Midbrain (tissue), 1 donor: ENCODE data around the gene PDE4B.

ENCODE experiments used
- DNase-seq: peaks from one replicate; lab custom pipeline; 2025; lab: John Stamatoyannopoulos, UW

Gene PDE4B

GRCh38 chr1:66240491-66241484, 448.1 kb downstream of the PDE4B start:
- no peak for DNase-seq

DNA sequence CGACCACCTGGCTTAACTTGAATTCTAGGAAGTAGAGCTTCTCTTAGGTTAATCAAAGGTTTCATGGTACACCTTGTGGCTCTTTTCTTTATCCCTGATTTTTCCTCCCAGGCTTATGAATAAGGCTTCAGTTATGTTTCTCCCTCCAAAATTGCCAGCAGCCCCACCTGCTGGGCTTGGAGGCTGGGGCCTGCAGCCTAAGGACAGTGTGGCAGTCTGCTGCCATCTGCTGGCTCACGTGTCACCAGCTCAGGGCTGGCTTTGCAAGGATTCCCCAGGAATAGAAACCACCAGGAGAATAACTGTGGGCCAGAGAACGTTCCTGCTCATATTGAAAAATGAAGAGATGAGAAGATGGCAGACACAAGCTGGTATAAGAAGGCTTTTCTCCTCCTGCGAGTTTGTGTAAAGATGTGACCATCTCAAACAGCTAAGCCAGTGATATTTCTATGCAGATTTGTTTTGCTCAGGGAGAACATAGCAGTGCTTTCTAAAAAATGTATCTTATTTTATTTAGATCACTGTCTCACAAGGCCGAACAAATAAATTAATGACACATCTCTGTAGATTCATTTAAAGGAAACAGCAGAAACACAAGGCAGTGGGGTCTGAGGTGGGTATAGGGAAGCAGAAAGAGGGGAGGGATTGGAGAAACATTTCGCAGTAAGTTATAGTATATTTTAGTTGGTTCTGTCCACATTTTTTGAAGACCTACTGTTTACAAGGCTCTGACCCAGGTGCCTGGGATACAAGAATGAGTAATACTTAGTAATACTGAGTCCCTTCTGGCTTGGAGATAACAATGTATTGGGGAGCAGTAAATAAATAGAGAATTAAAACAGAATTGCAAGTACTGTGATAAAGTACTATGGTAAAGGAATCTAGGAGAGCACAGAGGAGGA, 450.2 kb downstream of the PDE4B start:
- peak; percentile 93 for DNase-seq

- DNase-seq = no peak
Measured at GRCh38 chr1:66243548-66244130, 450.9 kb downstream of the PDE4B start.

DNA sequence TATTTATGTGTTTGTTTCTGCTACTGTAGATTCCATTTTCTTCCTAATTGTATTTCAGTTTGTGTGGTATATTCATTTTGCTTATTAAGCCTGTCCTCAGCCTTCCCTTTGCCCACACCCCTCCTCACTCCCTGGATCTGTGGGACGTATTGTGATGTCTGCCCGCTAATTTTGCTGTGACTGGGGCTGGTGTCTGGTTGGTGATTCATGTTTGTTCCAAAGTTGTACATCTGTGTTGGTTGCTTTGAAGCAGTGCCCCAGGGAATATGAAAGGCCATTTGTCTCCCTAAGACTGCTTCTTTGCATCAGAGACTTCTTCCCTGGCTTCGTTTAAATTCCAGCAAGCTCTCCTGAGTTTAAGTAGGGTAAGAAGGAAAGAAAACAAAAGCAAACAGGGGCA, 451.7 kb downstream of the PDE4B start:
- peak; percentile 91 for DNase-seq

GRCh38 chr1:66245691-66246090, 453.0 kb downstream of the PDE4B start:
- no peak for DNase-seq

- no peak for DNase-seq
Measured at GRCh38 chr1:66246351-66247269, 453.9 kb downstream of the PDE4B start.

DNA sequence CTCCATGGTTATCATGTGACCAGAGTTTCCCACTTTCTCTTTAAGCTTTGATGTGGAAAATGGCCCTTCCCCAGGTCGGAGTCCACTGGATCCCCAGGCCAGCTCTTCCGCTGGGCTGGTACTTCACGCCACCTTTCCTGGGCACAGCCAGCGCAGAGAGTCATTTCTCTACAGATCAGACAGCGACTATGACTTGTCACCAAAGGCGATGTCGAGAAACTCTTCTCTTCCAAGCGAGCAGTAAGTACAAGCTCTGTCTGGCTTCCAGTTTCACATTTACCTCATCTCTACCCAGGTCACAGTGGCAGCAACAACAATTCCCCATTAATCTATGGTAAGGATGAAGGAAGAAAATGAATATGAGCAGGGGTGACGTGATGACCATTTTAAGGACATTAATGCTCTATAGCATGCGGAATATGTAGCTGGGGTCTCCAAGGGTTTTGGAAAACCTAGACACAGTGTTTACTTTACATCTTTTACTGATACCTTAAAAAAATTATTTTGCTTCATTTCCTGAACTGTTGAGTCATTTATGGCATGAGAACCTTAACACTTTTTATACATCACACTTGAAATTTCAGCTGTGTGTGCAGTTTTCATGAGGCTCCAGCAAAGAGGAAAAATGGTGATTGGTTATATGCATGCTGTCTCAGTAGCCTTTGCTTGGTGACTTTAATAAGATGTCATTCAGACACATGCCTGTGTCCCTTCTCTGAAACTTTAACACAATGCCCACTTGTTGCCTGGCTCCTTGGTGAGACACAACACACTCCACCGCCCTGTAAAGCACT, 454.9 kb downstream of the PDE4B start:
- no peak for DNase-seq

DNA sequence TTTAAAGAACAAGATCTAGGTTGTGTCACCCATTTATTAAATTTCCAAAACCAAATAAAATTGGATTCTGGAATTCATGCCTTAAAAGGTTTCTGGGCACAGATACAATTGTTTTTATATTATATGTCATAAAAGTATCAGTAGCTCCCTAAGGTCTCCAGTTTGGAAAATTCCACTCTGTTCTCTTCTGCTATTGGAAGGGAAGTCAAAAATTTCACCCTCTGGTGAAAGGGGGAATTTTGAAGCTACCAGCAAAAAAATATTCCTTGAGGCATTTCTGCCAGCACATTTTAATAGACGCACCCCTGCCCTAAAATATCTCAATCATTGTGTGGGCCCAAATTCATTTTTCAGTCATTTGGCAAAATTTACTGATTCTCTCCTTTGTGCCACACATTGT, 455.6 kb downstream of the PDE4B start:
- DNase-seq = no peak

GRCh38 chr1:66248746-66249145, 456.1 kb downstream of the PDE4B start:
- no peak for DNase-seq

DNA sequence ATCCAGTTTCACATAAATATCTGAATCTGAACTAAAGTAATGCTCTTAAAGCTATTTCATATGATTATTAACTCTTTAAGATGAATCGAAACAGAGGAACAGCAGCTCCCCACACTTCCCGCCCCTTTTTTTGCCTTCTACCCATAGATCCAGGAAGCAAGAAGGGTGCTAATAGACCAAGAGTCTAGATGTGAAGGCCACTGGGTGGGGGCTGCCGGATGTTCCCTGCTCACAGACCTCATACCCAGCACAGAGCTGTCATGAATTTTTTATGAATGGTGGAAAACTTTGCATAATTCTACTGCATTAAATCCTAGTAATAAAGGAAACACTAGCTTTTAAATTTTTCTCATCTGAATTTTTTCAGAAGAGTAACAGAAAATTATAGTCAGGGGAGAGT, 457.4 kb downstream of the PDE4B start:
- no peak for DNase-seq

DNA sequence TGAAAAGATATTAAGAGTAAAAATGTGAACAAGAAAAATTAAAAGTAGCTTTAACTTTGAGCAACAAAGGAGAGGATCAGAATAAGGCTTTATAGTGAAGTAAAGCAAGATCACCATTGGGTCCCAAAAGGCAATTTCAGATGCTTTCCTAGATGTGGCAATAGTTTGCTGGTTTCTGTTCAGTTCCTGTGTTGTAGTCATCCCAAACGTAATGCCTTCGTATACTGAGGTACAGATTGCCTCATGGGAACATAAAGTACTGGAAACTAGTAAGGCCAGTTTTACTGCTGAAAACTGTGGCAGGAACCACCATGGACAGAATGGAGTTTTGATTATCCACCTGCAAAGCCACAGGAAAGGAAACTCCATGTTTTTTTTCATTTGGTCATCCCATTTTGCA, 457.8 kb downstream of the PDE4B start:
- no peak for DNase-seq

DNA sequence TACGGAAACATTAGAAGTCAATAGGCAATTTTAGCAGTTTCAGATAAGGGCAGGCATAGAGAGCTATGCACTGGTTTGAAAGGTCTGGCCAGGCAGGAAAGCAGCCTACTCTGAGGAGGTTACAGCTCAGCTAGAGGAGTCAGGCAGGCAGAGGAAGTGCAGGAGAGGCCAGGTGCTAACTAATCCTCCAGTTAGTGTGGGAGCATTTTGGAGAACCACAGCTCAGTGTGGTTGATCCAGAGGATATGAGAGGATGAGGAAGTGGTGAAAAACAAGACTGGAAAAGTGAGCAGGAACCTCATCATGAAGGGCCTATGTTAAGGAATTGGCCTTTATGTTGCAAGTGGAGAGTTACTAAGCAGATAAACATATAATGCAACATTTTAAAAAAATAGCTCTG, 458.9 kb downstream of the PDE4B start:
- no peak for DNase-seq

- peak; percentile 89 for DNase-seq
Measured at GRCh38 chr1:66253330-66253921, 460.7 kb downstream of the PDE4B start.

GRCh38 chr1:66254785-66255184, 462.1 kb downstream of the PDE4B start:
- no peak for DNase-seq

DNA sequence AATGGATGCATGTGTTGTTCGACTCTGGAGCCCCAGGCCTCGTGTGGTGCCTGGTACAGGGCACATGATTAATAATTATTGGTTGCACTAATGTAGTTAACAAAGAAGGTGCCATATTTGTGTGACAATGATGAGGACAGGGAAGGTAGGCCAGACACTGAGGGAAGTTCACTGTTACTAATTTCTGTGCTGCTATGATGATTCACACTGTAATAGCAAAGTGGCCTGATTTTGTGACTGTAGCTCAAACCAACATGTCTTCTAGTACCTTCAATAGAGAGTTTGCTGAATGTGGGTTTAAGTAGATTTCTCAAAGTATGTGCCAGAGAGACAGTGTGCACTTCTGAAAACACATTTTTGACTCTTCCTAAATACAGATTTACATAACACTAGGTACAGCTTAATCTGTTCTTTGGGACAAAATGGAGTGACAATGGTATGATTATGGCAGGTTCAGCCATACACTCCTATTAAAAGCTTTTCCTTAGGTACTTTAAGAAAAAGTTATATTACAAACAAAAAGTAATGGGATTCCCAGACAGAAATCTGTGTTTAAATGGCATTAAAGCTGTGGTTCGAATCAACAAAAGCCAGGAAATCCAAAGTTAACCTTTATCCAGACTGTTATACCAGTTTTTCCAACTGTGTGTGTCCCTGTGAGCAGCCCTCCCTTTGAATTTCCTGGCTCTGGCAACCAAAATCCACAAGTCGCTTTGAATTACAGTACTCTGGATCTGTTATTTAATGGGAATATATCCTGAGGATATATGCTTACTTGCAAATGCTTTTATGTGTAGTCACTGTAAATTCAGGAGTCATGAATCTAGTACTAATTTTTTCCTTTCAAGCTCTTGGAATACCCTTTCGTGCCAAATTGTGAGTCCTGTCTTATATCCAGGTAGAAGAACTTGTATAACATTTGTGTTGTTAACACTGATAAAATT, 464.2 kb downstream of the PDE4B start:
- no peak for DNase-seq

- DNase-seq = no peak
Measured at GRCh38 chr1:66258404-66259105, 465.9 kb downstream of the PDE4B start.

- DNase-seq = no peak
Measured at GRCh38 chr1:66261364-66261763, 468.7 kb downstream of the PDE4B start.
